ENCODE results near the gene TDO2. TPM values are rescaled to one million over a fixed set of nuclear protein-coding genes. Genes with fewer than 3 reads are reported as not detected.

Gene TDO2
- total RNA-seq, 1 donor: 1.4 TPM

GRCh38 chr4:155935389-155935986, 32.0 kb downstream of the TDO2 start:
- no peaks in the 10 kb centered on the region for H3K4me1 ChIP-seq (ENCODE audit: insufficient read depth, low read length)
- no peaks in the 10 kb centered on the region for H3K27me3 ChIP-seq (ENCODE audit: insufficient read depth, low read length)
- no peak overlapping the region for H2AFZ ChIP-seq (ENCODE audit: low read length)
- H3K9me3 ChIP-seq (ENCODE audit: low read depth, low read length): no peaks in the 10 kb centered on the region
- DNase-seq (ENCODE audit: insufficient read length, low spot score, missing footprints): no peak
- H3K27ac ChIP-seq (ENCODE audit: low read depth, low read length): no peak overlapping the region
- H3K4me3 ChIP-seq (ENCODE audit: insufficient read depth, low read length): no peak overlapping the region
- no peaks in the 10 kb centered on the region for H4K20me1 ChIP-seq (ENCODE audit: insufficient read depth, low read length)
- H3K4me2 ChIP-seq (ENCODE audit: insufficient read depth, low read length): no peak overlapping the region
- TF ChIP-seq CTCF (IDR thresholded peaks at IDR 0.05; ENCODE audit: extremely low read depth, low read depth, low read length): no peak
- no peaks in the 10 kb centered on the region for H3K36me3 ChIP-seq (ENCODE audit: insufficient read depth, low read length)
- no peaks in the 10 kb centered on the region for H3K79me2 ChIP-seq (ENCODE audit: insufficient read depth, low read length)

- no peak for DNase-seq (ENCODE audit: insufficient read length, low spot score, missing footprints)
Measured at GRCh38 chr4:155941085-155941790, 37.7 kb downstream of the TDO2 start.

GRCh38 chr4:155941820-155942219, 38.3 kb downstream of the TDO2 start:
- no peaks in the 10 kb centered on the region for H3K27me3 ChIP-seq (ENCODE audit: insufficient read depth, low read length)
- no peak overlapping the region for H2AFZ ChIP-seq (ENCODE audit: low read length)
- no peak overlapping the region for H3K4me3 ChIP-seq (ENCODE audit: insufficient read depth, low read length)
- H4K20me1 ChIP-seq (ENCODE audit: insufficient read depth, low read length): no peaks in the 10 kb centered on the region
- no peaks in the 10 kb centered on the region for H3K79me2 ChIP-seq (ENCODE audit: insufficient read depth, low read length)
- H3K4me1 ChIP-seq (ENCODE audit: insufficient read depth, low read length): no peaks in the 10 kb centered on the region
- no peaks in the 10 kb centered on the region for H3K9me3 ChIP-seq (ENCODE audit: low read depth, low read length)
- no peak for DNase-seq (ENCODE audit: insufficient read length, low spot score, missing footprints)
- H3K27ac ChIP-seq (ENCODE audit: low read depth, low read length): no peak overlapping the region
- H3K4me2 ChIP-seq (ENCODE audit: insufficient read depth, low read length): no peak overlapping the region
- TF ChIP-seq CTCF (IDR thresholded peaks at IDR 0.05; ENCODE audit: extremely low read depth, low read depth, low read length): no peak
- H3K36me3 ChIP-seq (ENCODE audit: insufficient read depth, low read length): no peaks in the 10 kb centered on the region

More at GRCh38 chr4:155941085-155941790, 37.7 kb downstream of the TDO2 start:
- no peaks in the 10 kb centered on the region for H3K27me3 ChIP-seq (ENCODE audit: insufficient read depth, low read length)
- no peaks in the 10 kb centered on the region for H3K36me3 ChIP-seq (ENCODE audit: insufficient read depth, low read length)
- H4K20me1 ChIP-seq (ENCODE audit: insufficient read depth, low read length): no peaks in the 10 kb centered on the region
- H3K4me1 ChIP-seq (ENCODE audit: insufficient read depth, low read length): no peaks in the 10 kb centered on the region
- H3K4me2 ChIP-seq (ENCODE audit: insufficient read depth, low read length): no peak overlapping the region
- H3K4me3 ChIP-seq (ENCODE audit: insufficient read depth, low read length): no peak overlapping the region
- no peaks in the 10 kb centered on the region for H3K79me2 ChIP-seq (ENCODE audit: insufficient read depth, low read length)
- H3K9me3 ChIP-seq (ENCODE audit: low read depth, low read length): no peaks in the 10 kb centered on the region
- no peak overlapping the region for H2AFZ ChIP-seq (ENCODE audit: low read length)
- no peak overlapping the region for H3K27ac ChIP-seq (ENCODE audit: low read depth, low read length)
- no peak for TF ChIP-seq CTCF (IDR thresholded peaks at IDR 0.05; ENCODE audit: extremely low read depth, low read depth, low read length)

- TF ChIP-seq CTCF (IDR thresholded peaks at IDR 0.05; ENCODE audit: extremely low read depth, low read depth, low read length): no peak
- H3K27ac ChIP-seq (ENCODE audit: low read depth, low read length): no peak overlapping the region
- no peaks in the 10 kb centered on the region for H3K4me1 ChIP-seq (ENCODE audit: insufficient read depth, low read length)
- H3K79me2 ChIP-seq (ENCODE audit: insufficient read depth, low read length): no peaks in the 10 kb centered on the region
- no peaks in the 10 kb centered on the region for H3K36me3 ChIP-seq (ENCODE audit: insufficient read depth, low read length)
- no peaks in the 10 kb centered on the region for H3K9me3 ChIP-seq (ENCODE audit: low read depth, low read length)
- no peaks in the 10 kb centered on the region for H3K27me3 ChIP-seq (ENCODE audit: insufficient read depth, low read length)
- no peak overlapping the region for H3K4me2 ChIP-seq (ENCODE audit: insufficient read depth, low read length)
- no peak for DNase-seq (ENCODE audit: insufficient read length, low spot score, missing footprints)
- H4K20me1 ChIP-seq (ENCODE audit: insufficient read depth, low read length): no peaks in the 10 kb centered on the region
- H3K4me3 ChIP-seq (ENCODE audit: insufficient read depth, low read length): no peak overlapping the region
- H2AFZ ChIP-seq (ENCODE audit: low read length): no peak overlapping the region
Measured at GRCh38 chr4:155943605-155944291, 40.3 kb downstream of the TDO2 start.
